Measurements from ENCODE around the gene ANKRD6. TPM values are rescaled to one million over a fixed set of nuclear protein-coding genes. Genes with fewer than 3 reads are reported as not detected.

ANKRD6 gene
- total and polyA plus RNA-seq, 3 experiments from 2014 or later = 2.8 to 3.4 (median 3.0) TPM

GRCh38 chr6:89604653-89605052 lies 171.7 kb downstream of the ANKRD6 start:
- no peak overlapping the region for H3K4me3 Mint-ChIP-seq
- H3K4me3 ChIP-seq (ENCODE audit: low read length) = no peak overlapping the region
- H3K27me3 Mint-ChIP-seq = no peaks in the 10 kb centered on the region
- no peaks in the 10 kb centered on the region for H3K4me1 Mint-ChIP-seq
- H3K9me3 ChIP-seq (ENCODE audit: low read length) = no peaks in the 10 kb centered on the region
- no peaks in the 10 kb centered on the region for H3K36me3 Mint-ChIP-seq
- H3K36me3 ChIP-seq (ENCODE audit: insufficient read depth, low read length) = no peaks in the 10 kb centered on the region
- no peak overlapping the region for H3K27ac Mint-ChIP-seq
- no peak for DNase-seq
- H3K27me3 ChIP-seq (ENCODE audit: insufficient read depth, low read length, poor library complexity, severe bottlenecking) = no peaks in the 10 kb centered on the region
- ChIA-PET POLR2A (no interaction called here), CTCF (interaction anchor here (1.3 to 2.9 kb wide), 2 partner anchors 173 to 233 kb away, joined by 5 to 13 read pairs; no protein-coding TSS in a partner anchor)
- H3K4me1 ChIP-seq (ENCODE audit: insufficient read depth, low read length) = no peaks in the 10 kb centered on the region
- no peaks in the 10 kb centered on the region for H3K9me3 Mint-ChIP-seq
- no peak overlapping the region for H3K27ac ChIP-seq (ENCODE audit: low read depth, low read length)

GRCh38 chr6:89605861-89606260 lies 172.9 kb downstream of the ANKRD6 start:
- H3K4me1 Mint-ChIP-seq = peaks cover 0 to 5% (median 0%) of the 10 kb centered on the region in 3 donors
- H3K9me3 Mint-ChIP-seq = no peaks in the 10 kb centered on the region
- no peaks in the 10 kb centered on the region for H3K27me3 Mint-ChIP-seq
- POLR2A ChIA-PET = no interaction called here
- CTCF ChIA-PET = no interaction called here
- no peaks in the 10 kb centered on the region for H3K36me3 Mint-ChIP-seq
- no peak overlapping the region for H3K4me3 Mint-ChIP-seq
- H3K36me3 ChIP-seq (ENCODE audit: insufficient read depth, low read length) = no peaks in the 10 kb centered on the region
- H3K27me3 ChIP-seq (ENCODE audit: insufficient read depth, low read length, poor library complexity, severe bottlenecking) = no peaks in the 10 kb centered on the region
- no peak overlapping the region for H3K27ac Mint-ChIP-seq
- no peak overlapping the region for H3K4me3 ChIP-seq (ENCODE audit: low read length)
- H3K27ac ChIP-seq (ENCODE audit: low read depth, low read length) = no peak overlapping the region
- DNase-seq = no peak
- no peaks in the 10 kb centered on the region for H3K4me1 ChIP-seq (ENCODE audit: insufficient read depth, low read length)
- H3K9me3 ChIP-seq (ENCODE audit: low read length) = no peaks in the 10 kb centered on the region

- Histone ChIP-seq H3K27me3 (ENCODE audit: insufficient read depth, low read length, poor library complexity, severe bottlenecking) (no peaks in the 10 kb centered on the region), H3K36me3 (ENCODE audit: insufficient read depth, low read length) (no peaks in the 10 kb centered on the region), H3K9me3 (ENCODE audit: low read length) (no peaks in the 10 kb centered on the region), H3K4me3 (ENCODE audit: low read length) (no peak overlapping the region), H3K27ac (ENCODE audit: low read depth, low read length) (no peak overlapping the region), H3K4me1 (ENCODE audit: insufficient read depth, low read length) (no peaks in the 10 kb centered on the region)
- H3K4me1 Mint-ChIP-seq = peaks cover 0 to 5% (median 0%) of the 10 kb centered on the region in 3 donors
- H3K27me3 Mint-ChIP-seq = no peaks in the 10 kb centered on the region
- no peak overlapping the region for H3K27ac Mint-ChIP-seq
- DNase-seq = peak; percentile 61 to 83 (median 71)
- POLR2A ChIA-PET = no interaction called here
- no peaks in the 10 kb centered on the region for H3K9me3 Mint-ChIP-seq
- CTCF ChIA-PET = interaction anchor here (0.7 to 4.8 kb wide), 12 partner anchors 10 to 627 kb away, joined by 3 to 70 read pairs (median 8); partner anchors contain the start of genes ANKRD6 and LYRM2
- H3K4me3 Mint-ChIP-seq = no peak overlapping the region
- peaks cover 0 to 2% (median 1%) of the 10 kb centered on the region in 3 donors for H3K36me3 Mint-ChIP-seq
These were observed 177.2 kb downstream of the ANKRD6 start for GRCh38 chr6:89610149-89610642.

- Histone ChIP-seq H3K27ac (ENCODE audit: low read depth, low read length) (no peak overlapping the region), H3K27me3 (ENCODE audit: insufficient read depth, low read length, poor library complexity, severe bottlenecking) (no peaks in the 10 kb centered on the region), H3K4me3 (ENCODE audit: low read length) (no peak overlapping the region), H3K4me1 (ENCODE audit: insufficient read depth, low read length) (no peaks in the 10 kb centered on the region), H3K36me3 (ENCODE audit: insufficient read depth, low read length) (no peaks in the 10 kb centered on the region), H3K9me3 (ENCODE audit: low read length) (no peaks in the 10 kb centered on the region)
- no peak for DNase-seq
- Mint-ChIP-seq H3K36me3 (peaks cover 0 to 2% (median 1%) of the 10 kb centered on the region in 3 donors), H3K27ac (no peak overlapping the region), H3K4me1 (peaks cover 0 to 5% (median 0%) of the 10 kb centered on the region in 3 donors), H3K27me3 (no peaks in the 10 kb centered on the region), H3K9me3 (no peaks in the 10 kb centered on the region), H3K4me3 (no peak overlapping the region)
- ChIA-PET POLR2A (no interaction called here), CTCF (interaction anchor here (2.5 to 4.8 kb wide), 3 partner anchors 174 to 240 kb away, joined by 11 to 70 read pairs (median 15); partner anchors contain the start of gene ANKRD6)
These were observed 178.7 kb downstream of the ANKRD6 start for GRCh38 chr6:89611666-89612065.

- H3K36me3 ChIP-seq (ENCODE audit: insufficient read depth, low read length) = no peaks in the 10 kb centered on the region
- Mint-ChIP-seq H3K36me3 (peaks cover 0 to 2% (median 1%) of the 10 kb centered on the region in 3 donors), H3K4me3 (no peak overlapping the region), H3K9me3 (no peaks in the 10 kb centered on the region), H3K27me3 (no peaks in the 10 kb centered on the region), H3K27ac (peak overlapping the region in 1 of 8 donors; percentile 61), H3K4me1 (peaks cover 0 to 5% (median 0%) of the 10 kb centered on the region in 3 donors)
- H3K4me3 ChIP-seq (ENCODE audit: low read length) = no peak overlapping the region
- no peaks in the 10 kb centered on the region for H3K4me1 ChIP-seq (ENCODE audit: insufficient read depth, low read length)
- no peaks in the 10 kb centered on the region for H3K9me3 ChIP-seq (ENCODE audit: low read length)
- no peaks in the 10 kb centered on the region for H3K27me3 ChIP-seq (ENCODE audit: insufficient read depth, low read length, poor library complexity, severe bottlenecking)
- ChIA-PET POLR2A (no interaction called here), CTCF (interaction anchor here (1.6 to 4.8 kb wide), 4 partner anchors 180 to 629 kb away, joined by 4 to 70 read pairs (median 10); partner anchors contain the start of gene ANKRD6)
- no peak for DNase-seq
- H3K27ac ChIP-seq (ENCODE audit: low read depth, low read length) = no peak overlapping the region
These were observed 179.2 kb downstream of the ANKRD6 start for GRCh38 chr6:89612121-89612520.

GRCh38 chr6:89613790-89614189 lies 180.8 kb downstream of the ANKRD6 start:
- peak overlapping the region in 1 of 8 donors; percentile 1 for H3K27ac Mint-ChIP-seq
- H3K4me3 ChIP-seq (ENCODE audit: low read length) = no peak overlapping the region
- H3K36me3 ChIP-seq (ENCODE audit: insufficient read depth, low read length) = no peaks in the 10 kb centered on the region
- H3K4me1 Mint-ChIP-seq = peaks cover 0 to 5% (median 0%) of the 10 kb centered on the region in 3 donors
- no peaks in the 10 kb centered on the region for H3K27me3 Mint-ChIP-seq
- no peak overlapping the region for H3K27ac ChIP-seq (ENCODE audit: low read depth, low read length)
- POLR2A ChIA-PET = no interaction called here
- H3K4me1 ChIP-seq (ENCODE audit: insufficient read depth, low read length) = no peaks in the 10 kb centered on the region
- H3K27me3 ChIP-seq (ENCODE audit: insufficient read depth, low read length, poor library complexity, severe bottlenecking) = no peaks in the 10 kb centered on the region
- CTCF ChIA-PET = interaction anchor here (1.5 to 1.8 kb wide), 3 partner anchors 13 to 631 kb away, joined by 3 to 8 read pairs (median 4); no protein-coding TSS in a partner anchor
- no peaks in the 10 kb centered on the region for H3K9me3 Mint-ChIP-seq
- H3K9me3 ChIP-seq (ENCODE audit: low read length) = no peaks in the 10 kb centered on the region
- DNase-seq = no peak
- H3K4me3 Mint-ChIP-seq = no peak overlapping the region
- peaks cover 0 to 3% (median 1%) of the 10 kb centered on the region in 3 donors for H3K36me3 Mint-ChIP-seq

GRCh38 chr6:89615882-89616281 lies 182.9 kb downstream of the ANKRD6 start:
- ChIA-PET POLR2A (no interaction called here), CTCF (interaction anchor here (1.5 to 2.8 kb wide), 2 partner anchors 184 to 244 kb away, joined by 5 to 13 read pairs; no protein-coding TSS in a partner anchor)
- no peak overlapping the region for H3K4me3 Mint-ChIP-seq

GRCh38 chr6:89616531-89616930 lies 183.6 kb downstream of the ANKRD6 start:
- Histone ChIP-seq H3K4me1 (ENCODE audit: insufficient read depth, low read length) (no peaks in the 10 kb centered on the region), H3K4me3 (ENCODE audit: low read length) (no peak overlapping the region), H3K36me3 (ENCODE audit: insufficient read depth, low read length) (no peaks in the 10 kb centered on the region), H3K27me3 (ENCODE audit: insufficient read depth, low read length, poor library complexity, severe bottlenecking) (no peaks in the 10 kb centered on the region), H3K27ac (ENCODE audit: low read depth, low read length) (no peak overlapping the region), H3K9me3 (ENCODE audit: low read length) (no peaks in the 10 kb centered on the region)
- Mint-ChIP-seq H3K27me3 (no peaks in the 10 kb centered on the region), H3K36me3 (peaks cover 0 to 4% (median 3%) of the 10 kb centered on the region in 3 donors), H3K4me3 (no peak overlapping the region), H3K4me1 (no peaks in the 10 kb centered on the region), H3K9me3 (no peaks in the 10 kb centered on the region), H3K27ac (no peak overlapping the region)
- DNase-seq = no peak
- ChIA-PET CTCF (interaction anchor here (0.9 to 2.8 kb wide), 2 partner anchors 184 to 244 kb away, joined by 4 to 13 read pairs; no protein-coding TSS in a partner anchor), POLR2A (no interaction called here)

More at GRCh38 chr6:89615882-89616281, 182.9 kb downstream of the ANKRD6 start:
- DNase-seq = no peak
- H3K9me3 Mint-ChIP-seq = no peaks in the 10 kb centered on the region
- Histone ChIP-seq H3K27ac (ENCODE audit: low read depth, low read length) (no peak overlapping the region), H3K4me3 (ENCODE audit: low read length) (no peak overlapping the region), H3K36me3 (ENCODE audit: insufficient read depth, low read length) (no peaks in the 10 kb centered on the region), H3K27me3 (ENCODE audit: insufficient read depth, low read length, poor library complexity, severe bottlenecking) (no peaks in the 10 kb centered on the region), H3K9me3 (ENCODE audit: low read length) (no peaks in the 10 kb centered on the region), H3K4me1 (ENCODE audit: insufficient read depth, low read length) (no peaks in the 10 kb centered on the region)
- peak overlapping the region in 1 of 8 donors; percentile 63 for H3K27ac Mint-ChIP-seq
- peaks cover 0 to 4% (median 3%) of the 10 kb centered on the region in 3 donors for H3K36me3 Mint-ChIP-seq
- H3K4me1 Mint-ChIP-seq = no peaks in the 10 kb centered on the region
- no peaks in the 10 kb centered on the region for H3K27me3 Mint-ChIP-seq

Measured in CD8-positive, alpha-beta memory T cell (primary cell).